Astrocyte of the cerebellum (primary cell): Measurements from ENCODE around the gene SLC12A4.
A peak's percentile ranks its signal among the peaks of the same experiment; 100 is the strongest.
"Not testable (repeated sequence)": the region's sequence is repeated elsewhere in the genome, so short reads cannot be mapped to it uniquely, and the experiment has no call there.

ENCODE experiments used
- DNase-seq: peaks from one replicate; pipeline ENCODE4 v3.0.0-alpha.2; 2011; ENCODE audit warnings: low read depth
- H3K4me3 ChIP-seq: 2 replicates; pipeline ENCODE4 v1.5.1; 2011; ENCODE audit warnings: mild to moderate bottlenecking, low read depth, low read length, moderate library complexity
- in situ Hi-C: cut with HindIII; loops from 2 replicates; pipeline ENCODE4 v1.10.0; 2017; ENCODE audit warnings: low sequenced_read_pairs
- TF ChIP-seq, protein P1 (sequence below): IDR thresholded peaks from 2 replicates; pipeline ENCODE4 v1.5.1; 2012; ENCODE audit warnings: low read length, low read depth, moderate library complexity, mild to moderate bottlenecking; ENCODE audit errors: missing control alignments

Gene SLC12A4

DNA sequence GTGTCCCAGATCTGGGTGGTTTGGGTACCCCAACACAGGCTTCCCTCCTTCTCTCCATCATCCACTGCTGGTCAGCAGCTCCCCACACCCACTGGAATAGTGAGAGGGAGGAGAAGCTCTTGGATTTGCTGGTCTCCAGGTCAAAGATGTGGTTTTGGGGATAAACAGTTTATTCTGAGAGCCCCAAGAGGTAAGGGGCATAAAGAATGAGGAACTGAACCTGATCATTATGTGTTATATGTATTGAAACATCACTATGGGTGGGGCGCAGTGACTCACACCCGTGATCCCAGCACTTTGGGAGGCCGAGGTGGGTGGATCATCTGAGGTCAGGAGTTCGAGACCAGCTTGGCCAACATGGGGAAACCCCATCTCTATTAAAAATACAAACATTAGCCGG is 27.0 kb upstream of the SLC12A4 start:
- TF ChIP-seq, protein P1, sequence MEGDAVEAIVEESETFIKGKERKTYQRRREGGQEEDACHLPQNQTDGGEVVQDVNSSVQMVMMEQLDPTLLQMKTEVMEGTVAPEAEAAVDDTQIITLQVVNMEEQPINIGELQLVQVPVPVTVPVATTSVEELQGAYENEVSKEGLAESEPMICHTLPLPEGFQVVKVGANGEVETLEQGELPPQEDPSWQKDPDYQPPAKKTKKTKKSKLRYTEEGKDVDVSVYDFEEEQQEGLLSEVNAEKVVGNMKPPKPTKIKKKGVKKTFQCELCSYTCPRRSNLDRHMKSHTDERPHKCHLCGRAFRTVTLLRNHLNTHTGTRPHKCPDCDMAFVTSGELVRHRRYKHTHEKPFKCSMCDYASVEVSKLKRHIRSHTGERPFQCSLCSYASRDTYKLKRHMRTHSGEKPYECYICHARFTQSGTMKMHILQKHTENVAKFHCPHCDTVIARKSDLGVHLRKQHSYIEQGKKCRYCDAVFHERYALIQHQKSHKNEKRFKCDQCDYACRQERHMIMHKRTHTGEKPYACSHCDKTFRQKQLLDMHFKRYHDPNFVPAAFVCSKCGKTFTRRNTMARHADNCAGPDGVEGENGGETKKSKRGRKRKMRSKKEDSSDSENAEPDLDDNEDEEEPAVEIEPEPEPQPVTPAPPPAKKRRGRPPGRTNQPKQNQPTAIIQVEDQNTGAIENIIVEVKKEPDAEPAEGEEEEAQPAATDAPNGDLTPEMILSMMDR, result no peak
- no peak for DNase-seq
- H3K4me3 ChIP-seq, result no peak overlapping the region
- in situ Hi-C loops, result no loop called here

DNA sequence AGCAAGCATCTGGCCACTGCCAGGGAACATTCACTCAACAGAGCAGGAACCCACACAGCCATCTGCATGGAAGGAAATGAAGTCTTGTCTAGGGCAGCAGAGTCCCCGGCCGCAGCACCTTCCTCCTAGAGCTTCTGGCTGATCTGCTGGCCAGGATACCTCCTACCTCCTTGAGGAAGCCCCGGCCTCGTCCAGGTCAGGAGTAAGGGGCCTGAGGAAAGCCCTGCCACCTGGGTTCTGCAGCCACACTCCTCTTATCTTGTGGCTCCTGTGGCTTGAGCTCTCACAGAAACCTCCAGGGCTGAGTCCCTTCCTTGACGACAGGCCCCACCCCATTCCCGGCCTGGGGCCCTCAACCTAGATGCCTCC is 25.6 kb upstream of the SLC12A4 start:
- in situ Hi-C loops, H3K4me3 ChIP-seq, DNase-seq: not testable (repeated sequence)

DNA sequence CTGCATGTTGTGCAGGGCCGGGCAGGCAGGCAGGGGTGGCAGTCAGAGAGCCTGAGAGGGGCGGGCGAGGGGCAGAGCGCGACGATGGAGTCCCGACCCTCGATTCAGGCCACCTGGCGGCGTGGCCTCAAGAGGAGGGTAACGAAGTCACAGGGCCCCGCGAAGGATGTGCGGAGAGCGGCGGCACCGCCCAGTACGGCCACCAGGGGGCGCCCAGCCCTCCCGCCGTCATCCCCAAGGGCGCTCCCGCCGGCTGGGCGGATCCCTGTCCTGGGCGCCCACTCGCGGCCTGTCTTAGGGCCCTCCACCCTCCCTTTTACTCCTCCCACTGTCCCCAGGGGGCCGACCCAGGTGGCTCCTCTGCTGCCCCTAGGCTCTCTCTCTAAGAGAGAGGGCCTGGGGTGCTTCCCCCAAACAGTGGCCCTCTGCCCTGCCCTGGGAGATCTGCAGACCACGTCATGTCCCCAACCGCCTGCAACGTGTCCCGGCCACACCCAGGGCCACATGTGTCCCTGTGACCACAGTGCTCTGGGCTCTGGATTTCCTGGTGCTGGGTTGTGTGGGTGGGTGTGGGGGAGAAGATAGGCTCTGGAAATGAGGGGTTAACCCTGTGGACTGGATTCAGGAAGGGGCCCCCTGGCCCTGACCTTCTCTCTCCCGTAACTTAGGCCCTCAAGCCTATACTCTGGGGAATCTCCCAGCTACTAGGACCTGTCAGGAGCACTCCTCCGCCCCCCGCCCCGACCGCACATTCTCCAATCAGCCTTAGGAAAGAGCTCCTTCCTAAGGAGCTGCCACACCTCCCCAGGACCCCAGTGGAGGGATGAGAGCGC is 25.0 kb upstream of the SLC12A4 start:
- in situ Hi-C loops, result no loop called here
- DNase-seq, result no peak
- TF ChIP-seq, protein P1, result peak; percentile 84
- H3K4me3 ChIP-seq, result no peak overlapping the region

DNA sequence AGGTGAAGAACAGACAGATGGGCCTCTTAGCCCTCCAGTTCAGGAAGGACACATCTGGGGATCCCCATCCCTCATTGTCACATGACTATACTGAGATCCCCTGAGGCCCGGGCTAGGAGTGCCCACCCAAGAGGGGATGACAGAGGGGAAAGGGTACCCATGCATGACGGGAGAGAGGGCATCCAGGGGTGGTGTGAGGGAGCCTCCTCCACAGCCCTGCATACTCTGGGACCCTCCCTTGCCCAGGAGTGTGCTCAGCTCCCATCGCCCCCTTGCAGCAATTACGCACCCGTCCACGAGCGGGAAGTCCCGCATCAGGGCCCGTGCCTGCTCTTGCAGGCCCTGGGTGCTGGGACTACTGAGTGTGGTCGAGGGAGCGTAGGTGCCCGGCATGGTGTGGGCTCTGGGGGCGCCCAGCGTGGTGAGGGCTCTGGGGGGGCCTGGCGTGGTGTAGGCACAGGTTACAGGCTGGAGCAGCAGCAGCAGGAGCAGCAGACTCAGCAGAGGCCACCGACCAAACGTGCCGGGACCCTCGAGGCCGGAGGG is 24.3 kb upstream of the SLC12A4 start:
- TF ChIP-seq, protein P1, result no peak
- in situ Hi-C loops, result no loop called here
- DNase-seq, result no peak
- no peak overlapping the region for H3K4me3 ChIP-seq

DNA sequence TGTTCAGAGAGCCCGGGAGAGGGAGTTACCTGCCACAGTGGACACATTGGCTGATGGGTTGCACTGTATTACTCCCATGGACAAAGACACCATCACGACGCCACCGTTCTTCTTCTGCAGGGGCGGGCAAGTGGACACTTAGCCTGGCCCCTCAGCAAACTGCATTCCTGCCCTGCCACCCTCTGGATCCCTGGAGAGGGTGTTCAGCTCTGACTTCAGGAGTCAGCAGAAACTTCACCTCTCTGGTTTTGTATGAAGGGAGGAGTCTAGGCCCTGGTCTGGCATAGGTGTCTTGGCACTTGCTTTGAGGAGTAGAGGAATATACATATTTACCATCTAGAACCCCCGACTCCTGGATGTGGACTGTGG is 21.6 kb upstream of the SLC12A4 start:
- TF ChIP-seq, protein P1, result no peak
- in situ Hi-C loops, result no loop called here
- no peak for DNase-seq
- H3K4me3 ChIP-seq, result no peak overlapping the region

DNA sequence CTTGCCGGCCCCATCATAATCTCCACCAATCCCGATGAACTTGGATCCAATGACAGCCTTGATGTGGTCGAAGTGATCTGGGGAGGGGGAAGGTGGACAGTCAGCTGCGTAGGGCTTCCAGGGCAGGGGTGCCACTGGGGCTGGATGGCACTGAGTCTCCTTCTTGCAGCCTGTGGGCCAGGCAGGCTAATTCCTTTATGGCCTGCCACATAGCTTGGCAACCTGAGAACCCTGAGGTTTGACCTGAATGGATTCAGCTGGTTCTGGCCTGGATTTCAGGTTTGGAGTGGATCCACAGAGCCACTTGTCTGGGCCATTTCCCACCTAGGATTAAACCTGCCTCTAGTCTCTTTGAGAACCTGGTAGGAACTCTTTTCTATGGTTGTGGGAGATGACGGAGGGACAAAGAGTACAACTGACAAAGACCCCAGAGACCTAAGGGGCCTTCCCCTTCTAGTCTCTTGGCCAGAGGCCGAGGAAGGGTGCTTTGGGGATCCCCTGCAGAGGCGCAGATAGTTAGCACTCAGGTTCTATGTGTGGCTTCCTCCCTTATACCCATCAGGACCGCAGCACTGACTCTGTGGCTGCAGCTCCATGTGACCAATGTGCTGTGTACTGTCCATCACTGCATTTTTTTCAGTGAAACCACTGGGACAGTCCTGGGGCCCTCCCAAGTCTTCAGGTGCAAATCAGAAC is 21.0 kb upstream of the SLC12A4 start:
- TF ChIP-seq, protein P1, result no peak
- no peak for DNase-seq
- in situ Hi-C loops, result no loop called here
- no peak overlapping the region for H3K4me3 ChIP-seq

DNA sequence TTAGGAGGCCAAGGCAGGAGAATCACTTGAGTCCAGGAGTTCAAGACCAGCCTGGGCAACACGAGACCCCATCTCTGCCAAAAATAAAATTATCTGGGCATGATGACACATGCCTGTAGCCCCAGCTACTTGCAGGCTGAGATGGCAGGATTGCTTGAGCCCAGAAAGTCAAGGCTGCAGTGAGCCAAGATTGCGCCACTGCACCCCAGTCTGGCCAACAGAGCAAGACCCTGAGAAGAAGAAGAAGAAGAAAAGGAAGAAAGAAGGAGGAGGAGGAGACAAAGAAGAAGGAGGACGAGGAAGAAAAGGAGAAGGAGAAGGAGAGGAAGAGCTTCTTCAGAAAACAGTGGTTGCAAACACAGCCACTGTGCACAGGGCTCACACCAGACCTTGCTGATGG is 20.2 kb upstream of the SLC12A4 start:
- in situ Hi-C loops, result no loop called here
- DNase-seq, result no peak
- TF ChIP-seq, protein P1, result no peak
- H3K4me3 ChIP-seq, result no peak overlapping the region
